Measurements from ENCODE around the gene TBC1D21. TPM values are rescaled to one million over a fixed set of nuclear protein-coding genes. Genes with fewer than 3 reads are reported as not detected.

Gene TBC1D21
- total and polyA plus RNA-seq, 2 of the 4 experiments (the other 2 are of a cell fraction), result not detected

DNA sequence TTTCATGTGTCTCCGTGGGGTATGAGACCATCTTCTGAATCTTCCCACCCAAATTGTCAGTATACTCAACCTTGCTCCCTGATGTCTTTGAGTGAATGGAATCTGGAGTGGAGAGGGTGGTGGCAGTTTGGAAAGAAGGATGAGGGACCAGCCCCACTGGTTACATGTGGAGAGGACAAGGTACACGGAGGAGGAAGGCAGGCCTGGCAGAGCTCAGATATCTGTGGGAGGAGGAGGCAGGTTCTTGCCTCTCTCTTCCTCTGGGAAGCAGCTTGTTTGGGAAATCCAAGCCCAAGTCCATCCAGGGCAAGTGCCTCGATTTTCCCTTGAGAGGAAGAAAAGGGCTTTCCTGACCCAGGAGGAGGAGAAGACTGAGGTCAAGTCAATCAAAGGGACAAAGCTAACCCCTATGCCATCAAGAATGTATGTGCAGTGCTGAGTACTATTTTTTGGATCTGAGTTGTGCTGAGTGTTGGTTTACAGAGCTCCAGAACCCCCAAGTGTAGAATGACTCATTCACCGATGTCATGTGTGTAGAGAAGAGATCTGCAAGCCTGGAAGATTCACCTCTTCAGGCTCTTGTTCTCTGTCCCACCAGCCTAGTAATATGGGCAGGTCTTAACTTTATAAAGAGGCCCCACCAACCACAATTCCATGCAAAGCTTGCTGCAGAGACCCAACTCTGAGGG is 33.1 kb downstream of the TBC1D21 start:
- Histone ChIP-seq H2BK5ac (ENCODE audit: low read depth, low read length, poor library complexity, severe bottlenecking) (no peak overlapping the region), H3K4ac (ENCODE audit: low read depth, low read length) (no peak overlapping the region), H4K91ac (ENCODE audit: insufficient read depth, low read depth, low read length) (no peak overlapping the region), H3K27me3 (ENCODE audit: control insufficient read depth, insufficient read depth, low read length) (no peaks in the 10 kb centered on the region), H3K4me2 (ENCODE audit: low read depth, low read length) (no peak overlapping the region), H2AK9ac (replicated peaks; ENCODE audit: low read depth, low read length, poor library complexity) (no peak overlapping the region), H2BK20ac (ENCODE audit: low read depth, low read length) (no peak overlapping the region), H3K79me1 (ENCODE audit: low read depth in 1 of 2, low read length in 2 of 2) (no peaks in the 10 kb centered on the region), H3K56ac (ENCODE audit: extremely low read depth, insufficient read depth, low read length) (no peak overlapping the region), H2AK5ac (ENCODE audit: low read depth, low read length) (no peak overlapping the region), H3K9me1 (ENCODE audit: insufficient read depth, low read length) (peaks cover 7% of the 10 kb centered on the region), H2BK15ac (ENCODE audit: low read depth, low read length) (no peak overlapping the region), H3K4me1 (ENCODE audit: control insufficient read depth, insufficient read depth, low read length) (peaks cover 8% of the 10 kb centered on the region), H2BK120ac (ENCODE audit: low read depth, low read length) (no peak overlapping the region), H4K8ac (ENCODE audit: low read depth in 2 of 2, low read length in 2 of 2) (no peak overlapping the region), H3K14ac (replicated peaks; ENCODE audit: low read depth, low read length) (no peak overlapping the region), H3K23ac (ENCODE audit: low read depth, low read length) (no peak overlapping the region), H3K4me3 (ENCODE audit: insufficient read depth, low read depth, low read length) (no peak overlapping the region), H2AFZ (replicated peaks; ENCODE audit: low read length, poor library complexity) (no peak overlapping the region), H3K9ac (ENCODE audit: low read depth, low read length) (no peak overlapping the region), H3K9me3 (ENCODE audit: control insufficient read depth, insufficient read depth, low read length) (no peaks in the 10 kb centered on the region), H4K20me1 (ENCODE audit: insufficient read depth, low read length) (no peaks in the 10 kb centered on the region; the same call in 1 of the 2 replicates), H3K36me3 (ENCODE audit: control insufficient read depth, insufficient read depth, low read length) (no peaks in the 10 kb centered on the region), H3K27ac (ENCODE audit: insufficient read depth, low read length) (no peak overlapping the region), H3K18ac (ENCODE audit: low read depth, low read length) (0 out of 2 replicates have a peak overlapping the region, but pooled peaks have one; percentile 6), H4K5ac (ENCODE audit: low read depth, low read length) (no peak overlapping the region)
- intact Hi-C loops (cut with micrococcal nuclease), result no loop called here
- TF ChIP-seq FOS (IDR thresholded peaks at IDR 0.05; ENCODE audit: low read depth, low read length) (peak; percentile 67), RFX5 (IDR thresholded peaks at IDR 0.05; ENCODE audit: low read depth, low read length) (no peak), MAFK (IDR thresholded peaks at IDR 0.05; ENCODE audit: low read depth, low read length) (peak; percentile 53)
- TF ChIP-seq, protein P1, sequence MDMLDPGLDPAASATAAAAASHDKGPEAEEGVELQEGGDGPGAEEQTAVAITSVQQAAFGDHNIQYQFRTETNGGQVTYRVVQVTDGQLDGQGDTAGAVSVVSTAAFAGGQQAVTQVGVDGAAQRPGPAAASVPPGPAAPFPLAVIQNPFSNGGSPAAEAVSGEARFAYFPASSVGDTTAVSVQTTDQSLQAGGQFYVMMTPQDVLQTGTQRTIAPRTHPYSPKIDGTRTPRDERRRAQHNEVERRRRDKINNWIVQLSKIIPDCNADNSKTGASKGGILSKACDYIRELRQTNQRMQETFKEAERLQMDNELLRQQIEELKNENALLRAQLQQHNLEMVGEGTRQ (IDR thresholded peaks at IDR 0.05; ENCODE audit: low read depth, low read length), result 0 out of 2 replicates have a peak, but pooled peaks have one; percentile 19
- TF ChIP-seq, protein P2, sequence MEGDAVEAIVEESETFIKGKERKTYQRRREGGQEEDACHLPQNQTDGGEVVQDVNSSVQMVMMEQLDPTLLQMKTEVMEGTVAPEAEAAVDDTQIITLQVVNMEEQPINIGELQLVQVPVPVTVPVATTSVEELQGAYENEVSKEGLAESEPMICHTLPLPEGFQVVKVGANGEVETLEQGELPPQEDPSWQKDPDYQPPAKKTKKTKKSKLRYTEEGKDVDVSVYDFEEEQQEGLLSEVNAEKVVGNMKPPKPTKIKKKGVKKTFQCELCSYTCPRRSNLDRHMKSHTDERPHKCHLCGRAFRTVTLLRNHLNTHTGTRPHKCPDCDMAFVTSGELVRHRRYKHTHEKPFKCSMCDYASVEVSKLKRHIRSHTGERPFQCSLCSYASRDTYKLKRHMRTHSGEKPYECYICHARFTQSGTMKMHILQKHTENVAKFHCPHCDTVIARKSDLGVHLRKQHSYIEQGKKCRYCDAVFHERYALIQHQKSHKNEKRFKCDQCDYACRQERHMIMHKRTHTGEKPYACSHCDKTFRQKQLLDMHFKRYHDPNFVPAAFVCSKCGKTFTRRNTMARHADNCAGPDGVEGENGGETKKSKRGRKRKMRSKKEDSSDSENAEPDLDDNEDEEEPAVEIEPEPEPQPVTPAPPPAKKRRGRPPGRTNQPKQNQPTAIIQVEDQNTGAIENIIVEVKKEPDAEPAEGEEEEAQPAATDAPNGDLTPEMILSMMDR (conservative IDR thresholded peaks at IDR 0.05; ENCODE audit: low read depth, low read length), result no peak
- CTCF ChIA-PET, result interaction anchor here (0.6 to 1.4 kb wide), 5 partner anchors 9 to 45 kb away, joined by 3 to 6 read pairs (median 4); no protein-coding TSS in a partner anchor
- ATAC-seq (ENCODE audit: low read depth) (peak; percentile 82), DNase-seq (peak; percentile 76)
- POLR2A ChIA-PET (ENCODE audit: unreplicated experiment), result interaction anchor here (1.0 kb wide), 1 partner anchor 18 kb away, joined by 3 read pairs; no protein-coding TSS in a partner anchor
- dilution Hi-C loops (cut with HindIII; ENCODE audit: low sequenced_read_pairs, unreplicated experiment), result no loop called here
- in situ Hi-C loops (cut with MboI; ENCODE audit: low sequenced_read_pairs), result loop anchor here (5.0 kb wide), 1 partner anchor 34 kb away; the partner anchor contains the start of gene TBC1D21
- no TSS peak for BruUV-seq (replicated peaks)
- WGBS, 2 experiments (ENCODE audit: extremely low coverage in 2 of 2, insufficient read length in 1 of 2), result no CpG with 5 or more reads among the region's 4 CpGs

Measured in IMR-90 (cell line).